Endothelial cell of umbilical vein (primary cell): ENCODE results near the gene CACNB1.

Experiments
- CTCF ChIP-seq, 2 donors: IDR thresholded peaks; 1 replicate in 1 of 2; 2 replicates in 1 of 2; pipeline ENCODE4 v1.5.1; 2011; ENCODE audit warnings: low read length in 2 of 2, mild to moderate bottlenecking in 2 of 2, moderate library complexity in 2 of 2, control low read depth in 1 of 2, inconsistent platforms in 1 of 2, low read depth in 1 of 2; ENCODE audit not compliant: insufficient read depth in 1 of 2; ENCODE audit errors: extremely low read depth in 1 of 2
- EZH2 ChIP-seq: IDR thresholded peaks from 2 replicates; pipeline ENCODE4 v1.6.1; 2012; ENCODE audit warnings: borderline replicate concordance, low read depth, mild to moderate bottlenecking, moderate library complexity, low read length, inconsistent platforms; ENCODE audit not compliant: severe bottlenecking

- TF ChIP-seq EZH2 (no peak), CTCF (IDR thresholded peaks at IDR 0.05; ENCODE audit: extremely low read depth in 1 of 2, insufficient read depth in 1 of 2, low read depth in 1 of 2, low read length in 2 of 2) (peak; percentile 84 to 92)
These were observed 47.4 kb upstream of the CACNB1 start for GRCh38 chr17:39244600-39245570.
